Sigmoid colon (tissue), 4 donors: ENCODE results near the gene SNTA1.

ENCODE experiments used
- POLR2A ChIP-seq, 2 donors: fragments of 450-650 bp; IDR thresholded peaks; one replicate each; pipeline ENCODE4 v1.6.1; 2016; ENCODE audit warnings: antibody characterized with exemption in 2 of 2, mild to moderate bottlenecking in 2 of 2, moderate library complexity in 2 of 2
- POLR2AphosphoS5 ChIP-seq, 4 donors: sonication (generic); formaldehyde crosslinking; IDR thresholded peaks; one replicate each; pipeline ENCODE4 v1.6.1; 2017; ENCODE audit warnings: antibody characterized with exemption in 4 of 4
- TF ChIP-seq, protein P1 (sequence below), 4 experiments: fragments of 450-650 bp in 3 of 4; fragments of 200-600 bp in 1 of 4; IDR thresholded peaks; one replicate each; pipeline ENCODE4 v1.5.1; 2016 to 2019; ENCODE audit warnings: antibody characterized with exemption in 4 of 4, mild to moderate bottlenecking in 3 of 4, moderate library complexity in 2 of 4

GRCh38 chr20:33431797-33432381, 11.7 kb downstream of the SNTA1 start:
- TF ChIP-seq POLR2A (IDR thresholded peaks at IDR 0.05) (no peak), POLR2AphosphoS5 (IDR thresholded peaks at IDR 0.05) (no peak)
- TF ChIP-seq, protein P1, sequence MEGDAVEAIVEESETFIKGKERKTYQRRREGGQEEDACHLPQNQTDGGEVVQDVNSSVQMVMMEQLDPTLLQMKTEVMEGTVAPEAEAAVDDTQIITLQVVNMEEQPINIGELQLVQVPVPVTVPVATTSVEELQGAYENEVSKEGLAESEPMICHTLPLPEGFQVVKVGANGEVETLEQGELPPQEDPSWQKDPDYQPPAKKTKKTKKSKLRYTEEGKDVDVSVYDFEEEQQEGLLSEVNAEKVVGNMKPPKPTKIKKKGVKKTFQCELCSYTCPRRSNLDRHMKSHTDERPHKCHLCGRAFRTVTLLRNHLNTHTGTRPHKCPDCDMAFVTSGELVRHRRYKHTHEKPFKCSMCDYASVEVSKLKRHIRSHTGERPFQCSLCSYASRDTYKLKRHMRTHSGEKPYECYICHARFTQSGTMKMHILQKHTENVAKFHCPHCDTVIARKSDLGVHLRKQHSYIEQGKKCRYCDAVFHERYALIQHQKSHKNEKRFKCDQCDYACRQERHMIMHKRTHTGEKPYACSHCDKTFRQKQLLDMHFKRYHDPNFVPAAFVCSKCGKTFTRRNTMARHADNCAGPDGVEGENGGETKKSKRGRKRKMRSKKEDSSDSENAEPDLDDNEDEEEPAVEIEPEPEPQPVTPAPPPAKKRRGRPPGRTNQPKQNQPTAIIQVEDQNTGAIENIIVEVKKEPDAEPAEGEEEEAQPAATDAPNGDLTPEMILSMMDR (IDR thresholded peaks at IDR 0.05) = no peak
